CD4-positive, alpha-beta T cell treated with Interleukin-2 at 100 ng/mL for 4 hours (primary cell): ENCODE measurements around the gene ANGPT4.

ENCODE experiments used
- DNase-seq: peaks from one replicate; pipeline ENCODE4 v3.0.0-alpha.2; 2020; ENCODE audit warnings: low spot score

Gene ANGPT4

DNA sequence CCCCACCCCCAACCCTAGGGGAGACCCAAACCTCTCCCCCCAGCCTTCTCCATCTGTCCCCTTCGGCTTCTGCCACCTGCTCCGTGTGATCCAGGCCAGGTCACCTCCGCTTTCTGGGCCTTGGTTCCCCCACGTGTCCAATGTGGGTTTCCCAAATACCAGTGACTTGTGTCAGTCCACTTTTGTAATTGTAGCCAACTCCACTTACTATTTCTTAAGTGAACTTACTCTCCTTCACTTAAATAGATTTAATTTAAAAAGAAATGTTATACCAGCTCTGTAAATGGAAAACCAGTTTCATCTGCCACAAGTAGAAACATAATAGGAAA lies 92.6 kb downstream of the ANGPT4 start:
- DNase-seq = no peak

DNA sequence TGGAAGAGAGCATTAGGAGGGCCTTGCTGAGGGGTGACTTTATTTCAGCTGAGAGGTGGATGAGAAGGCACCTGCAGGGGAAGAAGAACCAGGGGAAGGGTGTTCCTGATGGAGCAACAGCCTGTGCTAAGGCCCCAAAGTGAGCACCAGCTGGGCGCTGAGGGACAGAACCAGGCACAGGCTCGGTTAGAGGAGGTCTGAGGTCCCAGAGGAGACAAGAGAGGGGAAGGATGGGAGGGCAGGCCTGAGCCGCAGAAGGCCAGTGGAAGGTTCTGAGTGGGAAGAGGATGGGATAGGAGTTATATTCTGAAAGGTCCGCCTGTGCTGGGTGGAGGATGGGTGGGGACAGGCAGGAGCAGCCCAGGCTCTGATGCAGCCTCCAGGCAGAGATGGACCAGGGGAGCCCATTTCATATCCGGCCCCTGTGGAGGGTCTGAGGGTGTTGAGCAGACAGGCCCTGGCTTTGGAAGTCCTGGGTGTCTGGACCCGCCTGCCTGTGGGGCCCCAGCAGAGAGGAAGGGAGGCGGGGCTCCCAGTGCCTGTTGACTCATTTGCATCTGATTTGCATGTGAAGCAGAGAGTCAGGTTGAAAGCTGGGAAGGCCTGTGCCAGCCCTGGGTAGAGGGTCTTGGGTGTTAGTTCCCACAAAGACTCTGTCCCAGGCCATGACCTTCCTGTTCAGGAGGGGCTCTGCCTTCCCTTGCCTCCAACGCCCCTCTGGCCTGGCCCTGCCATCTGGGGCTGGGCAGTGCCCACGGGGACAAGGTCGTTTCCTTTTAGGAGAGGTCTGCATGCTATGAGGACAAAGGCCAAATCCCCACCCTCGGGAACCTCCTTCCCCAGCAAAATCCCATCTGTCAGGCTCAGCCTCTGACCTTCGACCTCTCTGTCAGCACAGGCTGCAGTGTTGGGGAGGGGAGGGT lies 93.2 kb downstream of the ANGPT4 start:
- DNase-seq = no peak

DNA sequence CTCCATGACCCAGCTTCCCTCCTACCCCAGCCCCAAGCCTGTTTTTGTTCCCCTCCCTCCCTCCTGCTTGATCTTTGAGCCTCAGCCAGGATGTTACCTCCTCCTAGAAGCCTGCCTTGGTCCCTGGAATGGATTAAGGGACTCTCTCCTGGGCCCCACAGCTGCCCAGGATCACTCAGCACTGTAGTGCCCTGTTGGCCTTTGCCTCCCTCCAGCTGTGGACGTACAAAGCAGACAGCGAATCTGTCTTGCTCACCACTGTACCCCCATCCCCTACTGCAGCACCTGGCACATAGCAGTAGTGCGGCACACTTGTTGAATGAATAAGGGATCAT lies 94.4 kb downstream of the ANGPT4 start:
- DNase-seq = no peak

GRCh38 chr20:821046-821730 lies 94.9 kb downstream of the ANGPT4 start:
- DNase-seq = no peak

DNA sequence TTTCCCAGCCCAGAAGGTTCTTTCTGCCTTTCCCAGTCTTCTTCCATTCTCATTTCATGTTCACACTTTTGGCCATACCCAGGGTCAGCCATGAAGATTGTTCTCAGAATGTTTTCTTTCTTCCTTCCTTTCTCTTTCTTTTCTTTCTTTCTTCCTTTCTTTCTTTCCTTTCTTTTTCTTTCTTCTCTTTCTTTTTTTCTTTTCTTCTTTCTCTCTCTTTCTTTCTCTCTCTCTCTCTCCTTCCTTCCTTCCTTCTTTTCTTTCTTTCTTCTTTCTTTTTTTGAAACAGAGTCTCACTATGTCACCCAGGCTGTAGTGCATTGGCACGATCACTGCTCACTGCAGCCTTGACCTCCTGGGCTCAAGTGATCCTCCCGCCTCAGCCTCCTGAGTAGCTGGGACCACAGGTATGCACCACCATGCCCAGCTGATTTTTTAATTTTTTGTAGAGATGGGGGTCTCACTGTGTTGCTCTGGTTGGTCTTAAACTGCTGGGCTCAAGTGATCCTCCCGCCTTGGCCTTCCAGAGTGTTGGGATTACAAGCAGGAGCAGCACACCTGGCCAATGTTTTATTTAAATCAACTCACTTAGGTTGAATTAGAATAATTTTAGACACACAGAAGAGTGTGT lies 95.7 kb downstream of the ANGPT4 start:
- no peak for DNase-seq
